DMS53 treated with DMSO at 0.1 percent for 48 hours (cell line): ENCODE data around the gene PHGDH.
"Not testable (repeated sequence)": the region's sequence is repeated elsewhere in the genome, so short reads cannot be mapped to it uniquely, and the experiment has no call there.

ENCODE experiments used
- DNase-seq: peaks from one replicate; lab custom pipeline; 2025; ENCODE audit not compliant: unreplicated experiment; lab: John Stamatoyannopoulos, UW

Gene PHGDH

DNA sequence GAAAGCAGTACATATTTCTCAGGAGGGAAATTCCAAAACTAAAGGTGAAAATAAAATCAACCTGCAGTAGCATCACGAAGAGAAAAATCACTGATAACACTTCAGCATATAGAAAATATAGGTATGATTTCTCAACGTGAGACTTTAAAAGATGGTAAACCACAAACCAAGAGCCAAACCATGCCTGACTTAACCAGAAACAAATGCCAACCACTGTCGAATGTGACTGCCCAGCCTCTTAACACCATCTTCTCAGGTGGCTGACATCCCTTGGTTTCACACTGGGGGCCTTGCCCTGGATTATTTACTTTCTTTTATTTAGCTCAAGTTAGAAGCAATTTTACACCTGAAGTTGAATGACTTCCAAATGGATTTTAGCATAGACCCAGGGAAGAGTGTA, 46.9 kb downstream of the PHGDH start:
- DNase-seq, result no peak

DNA sequence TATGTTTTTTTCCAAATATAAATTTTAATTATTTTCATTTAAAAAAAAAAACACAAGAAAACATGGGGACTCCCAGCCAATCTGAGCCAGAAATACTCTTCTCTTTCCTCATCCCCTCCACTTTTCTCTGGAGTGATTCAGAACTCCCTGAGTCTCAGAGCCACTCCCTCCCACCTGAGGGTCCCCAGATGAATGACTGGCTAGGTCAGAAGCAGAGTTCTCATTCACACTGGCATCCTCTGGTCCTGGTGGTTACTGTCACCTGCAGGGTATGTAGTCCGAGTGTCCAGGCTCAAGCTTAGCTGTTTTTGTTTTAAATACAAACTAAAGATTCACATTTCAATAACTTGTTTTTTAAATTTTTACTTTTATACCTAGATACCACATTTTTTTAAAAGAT, 50.7 kb downstream of the PHGDH start:
- DNase-seq, result no peak

DNA sequence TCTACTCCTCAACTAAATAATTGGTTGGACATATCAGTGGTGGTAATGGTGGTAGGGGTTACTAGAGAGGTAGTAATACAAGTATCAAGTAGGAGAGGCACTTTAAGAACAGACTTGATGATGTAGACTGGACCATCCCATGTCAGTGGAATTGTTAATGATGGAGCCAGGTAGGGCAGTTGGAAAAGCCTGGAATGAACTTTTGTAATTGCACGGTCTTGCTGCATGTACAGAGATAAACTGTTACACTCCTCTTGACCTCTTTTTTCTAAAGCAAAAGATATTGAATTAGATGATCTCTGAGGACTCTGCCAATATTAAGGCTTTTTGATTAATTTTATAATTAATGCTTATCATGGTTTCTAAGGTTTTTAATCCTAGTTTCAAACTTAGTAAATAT, 51.2 kb downstream of the PHGDH start:
- DNase-seq, result no peak

DNA sequence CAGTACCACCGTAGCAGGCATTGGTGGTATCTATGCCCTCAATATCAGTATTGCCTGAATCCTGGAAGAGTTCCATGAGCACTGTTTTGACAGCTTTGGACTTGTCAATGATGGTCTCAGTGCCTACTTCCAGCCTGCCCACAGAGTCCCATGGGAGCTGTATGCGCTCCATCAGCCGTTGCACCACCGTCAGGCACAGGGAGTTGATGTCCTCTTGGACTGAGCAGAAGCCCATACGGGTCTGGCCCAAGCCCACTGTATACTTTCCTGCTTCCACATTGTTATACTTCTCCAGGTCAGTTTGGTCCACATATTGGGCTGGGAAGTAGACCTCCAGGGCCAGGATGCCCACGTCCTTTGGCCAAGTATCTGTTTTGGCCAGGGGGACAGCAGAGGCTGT, 52.5 kb downstream of the PHGDH start:
- DNase-seq, result no peak

DNA sequence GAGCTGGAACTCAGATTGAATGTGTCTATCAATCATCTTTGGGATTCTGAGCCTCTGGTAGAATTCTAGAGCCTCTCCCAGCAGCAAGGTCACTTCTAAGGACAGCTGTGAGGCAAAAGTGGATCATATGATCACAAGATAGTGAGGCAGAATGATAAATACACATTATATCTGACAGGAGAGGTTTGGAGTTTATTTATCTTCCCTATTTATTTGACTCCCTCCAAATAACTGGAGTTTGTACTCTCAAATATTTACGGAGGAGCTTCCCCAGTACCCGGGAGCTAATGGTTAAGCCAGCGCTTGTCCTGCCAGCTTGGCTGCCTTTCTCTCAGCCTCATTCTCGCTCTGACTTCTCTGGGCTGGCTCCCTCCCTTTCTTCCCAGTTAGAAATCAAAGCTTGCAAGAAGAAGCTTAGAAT, 54.6 kb downstream of the PHGDH start:
- no peak for DNase-seq

DNA sequence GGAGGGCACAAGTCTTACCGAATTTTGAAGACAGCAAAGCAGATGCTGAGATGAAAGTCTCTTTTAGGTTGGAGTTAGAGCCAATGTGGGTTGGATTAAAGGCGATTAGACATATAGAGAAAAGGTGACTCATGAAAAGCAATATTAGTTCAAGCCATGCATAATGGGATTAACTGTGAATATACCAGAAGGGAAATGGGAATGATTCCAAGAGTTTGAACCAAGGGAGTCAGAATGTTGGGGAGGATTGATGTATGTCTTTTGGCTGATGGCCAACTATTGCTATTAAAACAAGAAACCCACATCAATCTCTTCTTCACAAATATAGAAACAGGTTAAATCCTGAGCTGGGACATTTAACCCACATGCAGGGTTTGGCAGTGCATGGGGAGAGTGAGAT, 55.8 kb downstream of the PHGDH start:
- no peak for DNase-seq

DNA sequence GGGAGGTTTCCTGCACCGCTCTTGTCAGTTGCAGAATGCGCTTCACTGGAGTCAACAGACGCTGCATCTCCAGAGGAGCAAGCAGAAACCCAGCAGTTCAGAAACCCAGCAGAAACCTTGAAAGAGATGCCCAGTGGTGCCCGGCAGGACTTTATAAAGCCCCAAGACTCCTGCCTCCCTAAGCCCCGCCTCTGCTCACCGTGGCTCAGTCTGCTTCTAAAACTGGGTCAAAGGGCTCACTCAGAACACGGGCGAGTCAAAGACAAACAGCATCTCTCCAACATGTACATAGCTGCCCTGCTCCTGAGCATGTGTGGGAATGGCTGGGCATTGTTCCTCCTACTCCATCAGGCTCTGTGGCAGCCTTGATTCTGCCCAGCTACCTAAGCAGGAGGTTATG, 57.0 kb downstream of the PHGDH start, which contains the start of gene HMGCS2:
HMGCS2 (minus strand) TSS at position 128 of the 400 bp plus-strand sequence; CDS start at position 67, 61 bp downstream.
- no peak for DNase-seq

DNA sequence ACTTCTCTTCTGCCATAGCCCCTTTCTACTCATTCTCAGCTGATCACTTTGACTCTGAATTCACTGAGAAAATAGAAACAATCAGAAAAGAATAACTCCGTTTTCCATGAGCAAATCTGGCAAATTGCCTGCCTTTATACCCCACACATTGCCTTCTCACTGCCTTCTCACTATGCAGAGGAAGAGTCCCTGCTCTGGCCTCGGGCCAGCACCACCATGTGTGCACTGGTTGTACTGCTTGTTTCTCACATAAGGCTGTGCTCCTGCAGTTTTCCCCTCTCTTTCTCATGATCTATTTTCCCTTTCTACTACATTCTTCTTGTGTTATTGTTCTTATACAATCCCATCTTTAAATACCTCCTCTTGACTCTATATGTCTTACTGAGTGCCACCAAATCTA, 59.3 kb downstream of the PHGDH start:
- no peak for DNase-seq

DNA sequence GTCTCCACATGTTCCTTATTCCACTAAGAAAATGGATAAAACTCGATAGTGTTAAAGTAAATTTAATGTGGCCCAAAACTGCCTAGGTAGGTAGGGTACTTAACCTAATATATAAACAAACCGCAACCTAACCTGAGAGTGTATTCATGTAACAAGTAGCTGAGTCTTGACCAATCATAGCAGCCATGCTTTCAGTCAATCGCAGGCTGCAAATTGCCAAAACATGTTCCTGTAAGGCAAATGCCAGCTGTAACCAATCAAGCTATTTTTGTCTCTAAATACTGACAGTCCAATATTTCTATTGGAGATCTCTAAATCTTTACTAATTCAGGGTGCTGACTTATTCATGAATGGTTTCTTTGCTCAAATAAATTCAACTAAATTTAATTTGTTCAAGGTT, 60.0 kb downstream of the PHGDH start:
- DNase-seq, result no peak

DNA sequence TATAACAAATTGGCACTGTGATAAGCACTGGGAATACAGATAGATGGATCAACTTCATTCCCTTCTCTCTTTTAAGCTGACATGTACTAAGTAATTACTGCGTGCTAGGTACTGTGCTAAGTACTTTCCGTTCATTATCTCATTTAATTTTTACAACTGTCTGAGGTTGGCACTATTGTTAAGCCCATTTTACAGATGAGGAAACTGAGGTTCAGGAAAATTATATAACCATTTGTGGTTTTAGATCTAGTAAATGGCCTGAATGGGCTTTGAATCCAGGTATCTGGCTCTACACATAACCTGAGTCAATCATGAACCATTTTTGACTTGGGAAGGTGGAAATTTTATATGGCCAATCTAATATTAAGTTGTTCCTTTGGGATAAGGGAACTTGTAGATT, 60.6 kb downstream of the PHGDH start:
- DNase-seq, result no peak

DNA sequence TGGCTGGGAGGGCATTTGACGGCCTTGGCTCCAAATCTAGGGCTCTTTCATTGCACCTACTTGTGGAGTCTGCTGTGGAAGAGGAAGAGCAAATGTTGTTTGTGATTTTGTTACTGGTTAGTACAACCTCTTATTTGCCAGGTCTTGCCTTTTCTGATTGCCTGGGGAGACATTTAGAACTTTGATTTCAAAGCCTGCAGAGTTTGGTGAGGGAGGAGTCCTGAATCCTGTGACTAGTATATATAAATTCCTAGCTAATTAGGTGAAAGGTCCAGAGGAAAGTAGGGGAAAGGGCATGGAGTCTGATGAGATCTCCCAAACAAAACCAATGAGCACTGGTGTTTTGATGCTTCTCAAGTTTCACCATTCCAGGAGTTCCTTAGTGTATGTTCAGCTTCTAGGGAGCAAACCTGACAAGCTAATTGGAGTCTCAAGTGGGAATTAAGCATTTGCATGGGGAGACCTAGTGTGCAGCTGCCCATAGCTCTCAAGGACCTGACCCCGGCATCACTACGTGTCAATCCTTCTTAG, 62.0 kb downstream of the PHGDH start:
- DNase-seq, result no peak

DNA sequence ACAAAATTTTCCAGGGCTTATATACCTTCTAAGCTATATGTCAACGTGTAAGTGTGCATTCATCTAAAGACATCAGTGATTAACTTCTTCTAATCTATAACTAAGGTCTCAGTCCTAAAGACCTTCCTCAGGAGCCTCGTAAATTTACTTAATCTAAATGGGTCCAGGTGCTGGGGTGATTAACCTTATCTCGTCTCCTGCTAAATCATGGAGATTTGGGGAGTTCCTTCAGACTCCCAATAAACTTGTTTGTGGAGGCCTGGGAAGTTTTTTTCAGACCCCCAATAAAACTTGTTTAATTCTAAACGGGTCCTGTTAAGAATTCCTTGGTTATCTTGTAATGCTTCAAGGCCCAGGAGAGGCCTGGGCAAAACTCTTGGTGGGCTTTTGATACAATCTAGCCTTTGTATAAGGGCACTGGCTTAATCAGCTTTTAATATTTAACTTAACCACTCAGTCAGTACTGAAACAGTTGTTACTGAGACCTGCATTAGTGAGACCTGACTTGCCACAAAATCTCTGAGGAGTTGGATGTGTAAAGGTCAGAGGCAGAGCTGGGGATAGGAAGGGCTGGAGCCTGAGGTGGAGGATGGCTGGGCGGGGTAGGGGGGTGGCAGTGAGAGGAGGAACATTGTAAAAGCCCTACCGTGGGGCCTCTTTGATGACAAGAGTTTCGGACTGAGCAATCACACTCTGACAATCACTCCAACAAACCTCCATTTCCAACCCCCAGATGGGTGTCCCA, 63.2 kb downstream of the PHGDH start:
- no peak for DNase-seq

DNA sequence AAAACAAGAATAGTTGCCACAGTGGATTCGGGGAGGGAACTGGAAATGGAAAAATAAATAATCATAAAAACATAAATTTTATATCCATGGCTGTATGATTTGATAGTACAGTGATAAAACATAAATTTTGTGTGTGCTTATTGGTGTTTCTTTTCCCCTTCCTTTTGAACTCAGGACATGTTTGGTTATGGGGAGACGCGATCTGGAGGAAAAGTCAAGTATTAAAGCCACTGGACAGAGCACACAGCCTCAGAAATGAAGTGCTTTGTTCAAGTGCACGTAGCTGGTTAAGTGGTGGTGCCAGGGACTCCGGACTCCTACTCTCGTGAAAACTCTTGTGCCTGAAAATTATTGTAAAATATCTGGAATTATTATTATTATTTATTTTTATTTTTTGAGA, 66.6 kb downstream of the PHGDH start:
- no peak for DNase-seq

DNA sequence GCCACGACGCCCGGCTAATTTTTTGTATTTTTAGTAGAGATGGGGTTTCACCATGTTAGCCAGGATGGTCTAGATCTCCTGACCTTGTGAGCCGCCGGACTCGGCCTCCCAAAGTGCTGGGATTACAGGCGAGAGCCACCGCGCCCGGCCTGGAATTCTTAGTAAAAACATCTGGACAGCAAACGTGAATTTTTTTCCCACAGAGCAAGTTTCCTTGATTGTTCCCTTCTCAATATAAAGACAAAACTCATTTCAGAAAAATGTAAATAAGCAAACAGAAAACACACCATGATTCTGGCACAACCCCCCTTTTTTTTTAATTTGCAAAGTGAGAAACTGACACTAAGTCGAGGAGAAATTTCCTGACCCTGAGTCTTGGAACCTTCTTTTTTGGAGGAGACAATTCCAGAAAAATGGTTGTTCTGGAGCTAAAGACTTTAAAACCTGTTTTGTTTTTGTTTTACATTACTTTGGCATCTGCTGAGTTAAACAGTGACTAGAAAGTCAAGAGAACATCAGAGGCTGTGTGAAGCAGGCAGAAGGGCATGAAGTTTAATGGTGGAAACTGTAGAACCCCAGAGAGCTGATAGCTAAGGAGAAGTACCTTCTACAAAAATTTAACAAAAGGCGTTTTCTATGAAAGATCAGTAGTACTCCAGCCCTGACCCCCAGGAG, 67.3 kb downstream of the PHGDH start:
- DNase-seq, result no peak

DNA sequence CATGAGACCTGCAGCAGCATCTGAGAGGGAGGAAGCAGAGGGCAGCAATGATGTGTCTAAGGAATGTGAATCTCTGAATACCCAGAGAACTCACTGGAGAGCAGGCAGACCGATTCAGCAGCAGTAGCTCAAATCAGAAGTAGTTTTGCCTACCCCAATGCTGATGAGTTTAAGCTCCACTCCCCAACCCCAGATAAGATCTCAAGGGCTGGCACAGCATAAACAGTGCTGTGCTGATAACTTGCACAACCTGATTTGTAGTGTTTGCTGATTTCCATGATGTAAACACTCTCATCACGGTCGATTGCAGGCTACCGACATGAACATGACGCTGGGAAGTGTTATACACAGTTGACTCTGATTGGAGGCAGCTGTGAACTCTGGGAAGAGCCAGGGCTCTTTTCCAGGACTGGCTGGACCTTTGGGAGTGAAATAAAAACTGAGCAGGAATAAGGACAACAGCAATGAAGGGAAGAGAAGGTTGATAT, 68.2 kb downstream of the PHGDH start:
- peak; percentile 81 for DNase-seq

DNA sequence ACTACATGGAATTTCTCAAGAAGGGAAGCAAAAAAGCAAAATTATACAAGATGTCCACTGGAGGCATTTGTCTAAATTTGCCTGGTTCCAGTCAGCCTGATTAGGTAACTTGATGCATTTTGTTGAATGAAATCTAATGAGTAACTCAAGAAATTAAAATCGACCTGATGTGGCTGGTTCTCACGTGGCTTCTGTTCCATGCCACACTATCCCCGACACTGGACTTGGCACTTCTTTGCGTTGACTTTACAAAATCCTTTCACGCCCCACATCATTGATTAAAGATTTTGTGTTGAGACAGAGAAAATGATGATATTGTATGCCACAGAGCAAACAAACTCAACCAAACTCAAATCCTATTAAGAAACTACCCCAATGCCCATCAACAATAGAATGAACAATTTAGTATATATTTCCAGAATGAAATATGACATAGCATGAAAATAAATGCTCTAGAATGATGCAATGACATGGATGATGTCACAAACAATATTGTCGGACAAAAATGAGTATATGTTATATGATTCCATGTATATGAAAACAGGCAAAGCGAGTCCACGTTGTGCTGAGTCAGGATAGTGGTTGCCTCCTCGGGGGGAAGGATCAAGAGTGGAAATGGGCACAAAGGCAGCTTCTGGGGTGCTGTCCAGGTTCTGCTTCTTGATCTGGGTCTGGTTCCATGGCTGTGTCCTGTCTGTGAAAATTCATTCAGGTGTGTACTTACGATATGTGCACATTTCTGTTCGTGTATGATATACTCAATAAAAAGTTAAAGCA, 69.9 kb downstream of the PHGDH start:
- DNase-seq, result no peak

DNA sequence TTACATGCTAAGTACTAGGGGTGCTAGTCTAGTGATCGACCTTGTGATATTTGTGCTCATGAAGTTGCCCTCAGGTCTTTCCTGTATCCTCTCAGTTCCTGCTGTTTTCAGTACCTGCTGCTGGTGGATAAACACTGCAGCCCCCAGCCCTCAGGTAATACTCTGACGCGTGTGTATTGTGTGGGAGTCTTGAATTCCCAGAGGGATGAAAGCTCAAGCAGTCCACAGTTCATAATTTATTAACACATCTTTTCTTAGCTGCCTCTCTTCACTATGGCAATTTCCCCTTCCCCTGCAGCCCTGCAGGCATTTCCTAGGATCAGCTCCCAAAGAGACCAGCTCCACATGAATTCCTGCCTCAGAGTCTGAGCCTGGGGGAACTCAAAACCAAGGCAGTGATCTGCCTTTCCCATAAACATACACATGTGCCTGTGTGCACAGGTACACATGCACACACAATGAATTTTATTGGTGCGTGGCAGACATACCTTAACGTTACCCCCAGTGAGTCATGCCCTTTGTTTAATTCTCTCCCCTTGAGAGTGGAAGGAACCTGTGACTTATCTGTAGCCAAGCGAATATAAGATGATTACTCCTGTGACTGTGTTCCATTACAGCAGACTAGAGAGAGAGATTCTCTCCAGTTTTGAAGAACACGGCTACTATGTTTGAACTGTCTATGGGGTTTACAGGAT, 71.0 kb downstream of the PHGDH start:
- peak; percentile 27 for DNase-seq

DNA sequence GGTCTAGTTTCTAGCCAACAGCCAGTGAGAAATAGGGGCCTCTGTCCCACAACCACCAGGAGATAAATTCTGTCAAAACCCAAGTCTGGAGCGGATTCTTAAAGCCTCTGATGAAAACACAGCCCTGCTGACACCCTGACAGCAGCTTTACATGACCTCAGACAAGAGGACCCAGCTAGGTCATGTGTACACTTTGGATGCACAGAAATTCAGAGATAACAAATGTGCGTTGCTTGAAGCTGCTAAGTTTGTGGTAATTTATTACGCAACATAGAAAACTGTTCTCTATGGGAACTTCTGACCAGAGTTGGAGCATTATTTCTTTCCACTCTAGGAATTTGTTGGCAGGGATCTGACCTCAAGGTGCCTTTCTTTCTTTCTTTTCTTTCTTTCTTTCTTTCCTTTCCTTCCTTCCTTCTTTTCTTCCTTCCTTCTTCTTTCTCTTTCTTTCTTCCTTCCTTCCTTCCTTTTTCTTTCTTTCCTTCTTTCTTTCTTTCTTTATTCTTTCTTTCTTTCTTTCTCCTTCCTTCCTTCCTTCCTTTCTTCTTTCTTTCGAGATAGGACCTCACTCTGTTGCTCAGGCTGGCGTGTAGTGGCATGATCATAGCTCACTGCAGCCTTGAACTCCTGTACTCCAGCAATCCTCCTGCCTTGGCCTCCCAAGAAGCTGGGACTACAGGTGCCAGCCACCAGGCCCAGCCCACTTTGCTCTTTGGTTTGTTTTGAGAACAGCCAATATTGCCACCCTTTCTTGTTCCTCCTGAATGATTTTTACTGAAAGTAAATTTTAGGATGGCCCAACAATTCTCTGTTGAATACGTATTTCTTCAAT, 71.8 kb downstream of the PHGDH start:
- no peak for DNase-seq

DNA sequence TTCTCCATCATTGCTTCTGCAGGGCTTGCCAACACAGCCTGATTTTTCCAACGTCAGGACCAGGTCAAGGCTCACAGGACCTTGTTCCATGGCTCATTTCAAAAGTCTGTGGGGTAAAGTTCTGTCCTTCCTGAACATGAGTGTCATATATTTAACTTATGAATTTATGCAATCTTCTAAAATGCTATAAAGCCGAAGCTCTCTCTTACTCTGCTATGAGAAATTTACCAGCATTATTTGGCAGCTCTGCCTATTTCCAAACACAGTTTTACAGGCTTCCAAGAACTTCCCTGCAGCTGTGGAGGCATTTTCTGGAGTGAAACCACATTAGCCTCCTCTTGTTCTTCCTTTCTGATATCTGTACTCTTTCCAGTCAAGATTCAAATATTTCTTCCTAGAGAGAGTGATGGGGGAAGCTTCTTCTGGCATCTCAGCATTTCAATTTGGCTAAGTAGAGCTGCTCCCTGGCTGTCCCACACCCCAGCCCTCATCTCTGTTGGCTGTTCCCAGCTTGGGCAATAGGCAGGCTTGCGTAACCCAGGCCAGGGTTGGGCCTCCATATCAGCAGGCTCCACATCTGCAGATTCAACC, 72.6 kb downstream of the PHGDH start:
- DNase-seq, result no peak

DNA sequence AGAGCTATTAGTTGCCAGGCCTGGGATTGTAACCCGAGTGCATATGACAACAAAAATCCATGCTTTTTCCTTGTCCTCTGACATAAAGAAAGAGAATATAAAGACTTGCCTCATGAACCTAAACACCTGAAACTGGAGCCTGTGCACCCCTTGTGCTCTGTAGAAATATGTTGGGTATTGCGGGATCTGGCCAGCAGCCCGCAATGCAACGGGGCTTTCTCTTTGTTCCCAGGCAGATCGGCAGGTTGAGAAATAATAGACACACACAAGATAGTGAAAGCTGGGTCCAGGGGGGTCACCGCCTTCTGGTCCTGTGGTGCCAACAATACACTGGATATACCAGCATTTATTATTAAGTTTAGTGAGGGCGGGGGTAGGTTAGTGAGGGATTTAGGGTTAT, 74.3 kb downstream of the PHGDH start:
- not testable (repeated sequence) for DNase-seq
